A549 treated with AZD2906 at 1 μM for 4 hours (cell line): ENCODE data around the gene GNB1L. TPM values are rescaled to one million over a fixed set of nuclear protein-coding genes. Genes with fewer than 3 reads are reported as not detected.

Source experiments
- total RNA-seq: library from RNA; stranded (reverse); fragments of 200-300 nt; extraction: Qiagen RNA extraction; gene quantifications from 5 replicates; pipeline ENCODE4 v1.2.3, GENCODE V29; 2022

The GNB1L gene
- 14.5 to 19.7 TPM (median 18.7 TPM) in 5 replicates for total RNA-seq

GRCh38 chr22:19854778-19855503, at the start of gene GNB1L, which contains the start of gene RTL10:
TSS of gene GNB1L (minus strand) at chr22:19854874. CDS start at chr22:19821355, 33,519 bp downstream.
TSS of gene RTL10 (minus strand) at chr22:19854874. CDS start at chr22:19852261, 2,613 bp downstream.

GRCh38 chr22:19760058-19760950, 94.4 kb downstream of the GNB1L start, which contains the start of gene TBX1:
TSS of gene TBX1 (plus strand) at chr22:19760778. CDS start at chr22:19760844, 66 bp downstream.

Other genes with a start within 250 kb of the GNB1L start
- gene SEPTIN5, start 140.4 kb downstream of the GNB1L start, total RNA-seq = 7.4 to 11.5 TPM (median 10.3 TPM) in 5 replicates
- gene GP1BB, start 131.3 kb downstream of the GNB1L start, total RNA-seq = 0.75 to 2.7 TPM (median 2.1 TPM) in 5 replicates
- gene TBX1, start 94.1 kb downstream of the GNB1L start, total RNA-seq = 2.6 to 4.9 TPM (median 4.4 TPM) in 5 replicates
- gene RTL10, start within 50 bp of the GNB1L start, total RNA-seq = 6.9 to 11.3 TPM (median 8.6 TPM) in 5 replicates
- 126 to 165 TPM (median 163 TPM) in 5 replicates for gene COMT, start 86.9 kb upstream of the GNB1L start, total RNA-seq
- 32.4 to 45.1 TPM (median 38.1 TPM) in 5 replicates for gene TXNRD2, start 86.9 kb upstream of the GNB1L start, total RNA-seq
- 2.0 to 3.1 TPM (median 2.6 TPM) in 5 replicates for gene ARVCF, start 161.9 kb upstream of the GNB1L start, total RNA-seq
- gene TANGO2, start 166.2 kb upstream of the GNB1L start, total RNA-seq = 12.5 to 13.6 TPM (median 12.9 TPM) in 5 replicates
- gene DGCR8, start 225.4 kb upstream of the GNB1L start, total RNA-seq = 17.8 to 22.1 TPM (median 19.6 TPM) in 5 replicates